Stimulated activated CD8-positive, alpha-beta memory T cell treated with anti-CD3 and anti-CD28 coated beads, Interleukin-4, amount 100 ng/mL, for 1 hour (primary cell): Measurements from ENCODE around the gene CASP8.

Source experiments
- DNase-seq, 2 donors: peaks; one replicate each; pipeline ENCODE4 v3.0.0-alpha.2; 2020; ENCODE audit warnings: low read depth in 2 of 2, low spot score in 1 of 2

Gene CASP8

DNA sequence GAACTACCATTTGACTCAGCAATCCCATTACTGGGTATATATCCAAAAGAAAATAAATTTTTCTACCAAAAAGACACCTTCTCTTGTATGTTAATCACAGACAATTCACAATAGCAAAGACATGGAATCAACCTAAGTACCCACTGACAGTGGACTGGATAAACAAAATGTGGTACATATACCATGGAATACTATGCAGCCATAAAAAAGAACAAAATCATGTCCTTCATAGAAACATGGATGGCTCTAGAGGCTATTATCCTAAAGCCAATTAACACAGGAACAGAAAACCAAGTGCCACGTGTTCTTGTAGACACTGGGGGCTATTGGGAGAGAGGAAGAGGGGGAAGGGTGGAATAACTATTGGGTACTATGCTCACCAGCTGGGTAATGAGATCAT is 69.1 kb downstream of the CASP8 start:
- DNase-seq: no peak
